ENCODE data around the gene BEND5. TPM values are rescaled to one million over a fixed set of nuclear protein-coding genes. Genes with fewer than 3 reads are reported as not detected.

BEND5 gene
- total and polyA plus RNA-seq, 10 of the 15 experiments (the other 5 are each of a cell fraction or from before 2014, with no cell fraction given), result 0.26 TPM; not detected in 9

- intact Hi-C loops (cut with micrococcal nuclease; ENCODE audit: unreplicated experiment) (no loop called here), in situ Hi-C loops (cut with MboI) (no loop called here)
- no peak overlapping the region for H3K4me3 ChIP-seq
- CTCF ChIA-PET, result no interaction called here
- DNase-seq (ENCODE audit: low read depth, low spot score) (no peak), FAIRE-seq (no peak), ATAC-seq (no peak)
- H3K9me3 ChIP-seq (replicated peaks; ENCODE audit: control insufficient read depth, insufficient read depth, low read length), result no peaks in the 10 kb centered on the region
- no peak overlapping the region for H3K27ac ChIP-seq (ENCODE audit: control insufficient read depth, insufficient read depth)
- H3K4me2 ChIP-seq (ENCODE audit: control insufficient read depth, insufficient read depth), result no peak overlapping the region
- POLR2A ChIA-PET, result no interaction called here
- H3K9ac ChIP-seq (ENCODE audit: control insufficient read depth, insufficient read depth, low read length), result no peak overlapping the region
- no TSS peak for BruUV-seq (replicated peaks)
- SMC1A ChIA-PET (ENCODE audit: uncharacterized antibody, unreplicated experiment), result no interaction called here
- peaks cover 0 to 3% of the 10 kb centered on the region in 2 experiments; a peak in 2 of 4 replicates for H3K27me3 ChIP-seq (replicated peaks in 1 of 2; ENCODE audit: control insufficient read depth in 2 of 2, insufficient read depth in 2 of 2, low read length in 1 of 2)
- H4K20me1 ChIP-seq (ENCODE audit: control insufficient read depth, insufficient read depth), result no peaks in the 10 kb centered on the region
- TF ChIP-seq YBX1 (IDR thresholded peaks at IDR 0.05) (no peak), E2F4 (IDR thresholded peaks at IDR 0.05; ENCODE audit: low read depth, low read length) (no peak), CHD1 (IDR thresholded peaks at IDR 0.05; ENCODE audit: low read depth, low read length) (no peak), CREM (IDR thresholded peaks at IDR 0.05; ENCODE audit: low read depth) (no peak), ASH2L (IDR thresholded peaks at IDR 0.05; ENCODE audit: borderline replicate concordance, low read depth) (no peak), FOXK2 (IDR thresholded peaks at IDR 0.05) (no peak), KDM1A (IDR thresholded peaks at IDR 0.05; ENCODE audit: borderline replicate concordance) (no peak), MXI1 (IDR thresholded peaks at IDR 0.05; ENCODE audit: low read depth, low read length) (no peak)
- TF ChIP-seq, protein P1, sequence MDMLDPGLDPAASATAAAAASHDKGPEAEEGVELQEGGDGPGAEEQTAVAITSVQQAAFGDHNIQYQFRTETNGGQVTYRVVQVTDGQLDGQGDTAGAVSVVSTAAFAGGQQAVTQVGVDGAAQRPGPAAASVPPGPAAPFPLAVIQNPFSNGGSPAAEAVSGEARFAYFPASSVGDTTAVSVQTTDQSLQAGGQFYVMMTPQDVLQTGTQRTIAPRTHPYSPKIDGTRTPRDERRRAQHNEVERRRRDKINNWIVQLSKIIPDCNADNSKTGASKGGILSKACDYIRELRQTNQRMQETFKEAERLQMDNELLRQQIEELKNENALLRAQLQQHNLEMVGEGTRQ (IDR thresholded peaks at IDR 0.05; ENCODE audit: borderline replicate concordance, low read depth, low read length), result no peak
- H3K4me1 ChIP-seq (ENCODE audit: control insufficient read depth, insufficient read depth, low read length), result peaks cover 4% of the 10 kb centered on the region
- RAD21 ChIA-PET (ENCODE audit: unreplicated experiment), result no interaction called here
- no peaks in the 10 kb centered on the region for H3K79me2 ChIP-seq (ENCODE audit: control insufficient read depth, insufficient read depth, low read length)
- 56% methylated on average over 5 of the region's 5 CpGs for WGBS (ENCODE audit: insufficient coverage, insufficient replicate concordance, low lambda C conversion rate, missing lambda C conversion rate)
- H2AFZ ChIP-seq (ENCODE audit: control insufficient read depth, low read depth, low read length), result no peak overlapping the region
- no peaks in the 10 kb centered on the region for H3K36me3 ChIP-seq (ENCODE audit: control insufficient read depth in 2 of 2, insufficient read depth in 2 of 2, low read length in 1 of 2)
Observed at GRCh38 chr1:48725341-48726046, 51.2 kb downstream of the BEND5 start.

Data from GM12878 (cell line).